ENCODE results near the gene NFKBIL1.
A peak's percentile ranks its signal among the peaks of the same experiment; 100 is the strongest.
"Not testable (repeated sequence)": the region's sequence is repeated elsewhere in the genome, so short reads cannot be mapped to it uniquely, and the experiment has no call there.

Gene NFKBIL1

DNA sequence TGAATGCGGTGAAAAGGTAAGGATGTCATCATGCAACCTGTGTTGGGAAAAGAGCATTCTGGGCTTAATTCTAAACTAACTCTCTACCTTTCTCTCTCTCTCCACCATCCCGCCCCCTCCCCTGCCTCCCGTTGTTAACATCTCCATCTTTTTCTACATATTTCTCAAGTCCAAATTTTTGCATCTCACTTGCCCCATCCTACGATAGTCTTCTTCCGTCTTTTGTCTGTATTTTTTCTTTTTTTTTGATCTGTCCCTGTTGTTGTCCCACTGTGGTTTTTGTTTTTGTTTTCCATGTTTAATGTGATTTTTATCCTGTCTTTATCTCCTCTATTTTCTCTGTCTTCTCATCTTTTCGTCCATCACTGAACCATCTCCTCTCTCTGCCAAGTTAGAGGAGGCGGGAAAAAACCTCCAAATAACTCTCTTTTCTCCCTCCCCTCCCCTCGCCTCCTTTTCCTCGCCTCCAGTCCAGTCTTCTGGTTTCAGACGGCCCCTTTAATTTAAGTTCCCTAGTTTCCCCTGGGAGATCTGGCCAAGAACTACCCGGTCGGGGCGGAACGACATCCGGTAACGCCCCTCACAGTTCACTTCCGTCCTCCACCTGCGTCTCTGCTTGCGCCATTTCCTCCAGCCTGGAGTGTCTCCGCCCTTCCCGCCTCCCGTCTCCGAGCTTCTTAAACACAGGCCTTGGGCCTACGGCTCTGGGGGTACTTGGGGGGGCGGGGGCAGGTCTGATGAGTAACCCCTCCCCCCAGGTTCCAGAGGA, at the start of gene NFKBIL1:
Gene NFKBIL1 (plus strand): TSS at position 651 of the 769 bp plus-strand sequence. CDS start 87 bp downstream, at position 738.
- peak; percentile 85 to 92 for DNase-seq

GRCh38 chr6:31498748-31499147, 48.7 kb upstream of the NFKBIL1 start:
- no peak for DNase-seq

- DNase-seq, result not testable (repeated sequence)
These were observed 47.8 kb upstream of the NFKBIL1 start for GRCh38 chr6:31499648-31500047.

DNA sequence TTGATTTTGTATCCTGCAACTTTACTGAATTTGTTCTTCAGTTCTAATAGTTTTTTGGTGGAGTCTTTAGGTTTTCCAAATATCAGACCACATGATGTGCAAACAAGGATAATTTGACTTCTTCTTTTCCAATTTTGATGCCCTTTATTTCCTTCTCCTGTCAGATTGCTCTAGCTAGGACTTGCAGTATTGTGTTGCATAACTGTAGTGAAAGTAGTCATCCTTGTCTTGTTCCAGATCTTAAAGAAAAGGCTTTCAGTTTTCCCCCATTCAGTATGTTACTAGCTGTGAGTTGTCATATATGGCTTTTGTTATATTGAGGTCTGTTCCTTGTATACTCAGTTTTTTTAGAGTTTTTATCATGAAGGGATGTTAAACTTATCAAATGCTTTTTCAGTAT, 44.8 kb upstream of the NFKBIL1 start:
- no peak for DNase-seq

DNA sequence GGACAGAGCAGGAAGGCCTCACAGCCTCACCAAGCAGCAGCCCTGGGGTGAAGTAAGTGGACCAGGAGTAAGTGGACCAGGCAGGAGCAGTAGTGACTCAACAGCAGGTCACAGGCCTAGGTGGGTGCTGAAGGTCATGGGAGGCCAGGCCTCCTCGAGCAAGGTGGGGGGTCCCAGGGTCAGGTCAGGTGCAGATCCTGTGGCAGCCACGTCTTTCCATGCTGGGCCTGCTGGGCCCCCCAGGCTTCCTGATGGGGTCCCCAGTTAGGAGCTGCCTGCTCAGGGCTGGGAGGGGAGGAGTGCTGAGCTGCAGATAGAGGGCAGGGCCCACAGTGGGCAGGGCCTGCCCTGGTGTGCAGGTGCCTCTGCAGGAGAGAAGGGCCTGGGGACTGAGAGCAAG, 38.4 kb upstream of the NFKBIL1 start:
- not testable (repeated sequence) for DNase-seq

GRCh38 chr6:31510007-31510406, 37.4 kb upstream of the NFKBIL1 start:
- DNase-seq, result no peak

DNA sequence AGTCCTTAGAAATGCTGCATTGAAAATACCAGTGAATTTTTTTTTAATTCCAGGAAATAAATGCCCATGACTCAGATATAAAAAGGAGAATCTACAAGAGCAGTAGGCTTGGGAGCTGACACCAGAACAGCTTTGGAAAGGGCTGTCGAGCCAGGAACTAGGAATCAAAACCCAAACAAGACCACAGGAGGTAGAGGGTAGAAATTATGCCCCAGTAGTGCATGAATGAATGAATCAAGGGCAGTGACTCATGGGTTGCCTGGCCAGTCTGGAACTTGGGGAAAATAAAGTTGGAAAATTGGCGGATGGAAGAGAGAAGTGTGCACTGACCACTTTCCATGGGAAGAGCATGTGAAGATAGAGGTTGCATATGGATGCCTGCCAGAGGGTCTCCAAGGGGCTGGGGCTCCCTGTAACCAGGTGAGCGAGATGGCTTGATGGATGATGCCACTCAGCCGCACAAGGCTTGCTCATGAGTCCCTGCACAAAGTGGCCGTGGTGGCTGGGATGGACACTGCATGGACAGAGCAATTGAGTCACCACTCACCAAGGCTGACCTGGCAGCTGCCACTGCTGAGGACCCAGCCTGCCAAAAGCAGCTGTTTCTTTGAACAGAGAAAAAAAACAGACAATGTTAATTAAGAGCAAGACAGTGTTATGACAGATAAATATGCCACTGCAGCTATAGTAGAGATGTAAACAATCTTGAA, 33.8 kb upstream of the NFKBIL1 start:
- no peak for DNase-seq

- no peak for DNase-seq
These were observed 25.6 kb upstream of the NFKBIL1 start for GRCh38 chr6:31521835-31522234.

GRCh38 chr6:31525553-31525931, 21.9 kb upstream of the NFKBIL1 start:
- DNase-seq, result no peak

DNA sequence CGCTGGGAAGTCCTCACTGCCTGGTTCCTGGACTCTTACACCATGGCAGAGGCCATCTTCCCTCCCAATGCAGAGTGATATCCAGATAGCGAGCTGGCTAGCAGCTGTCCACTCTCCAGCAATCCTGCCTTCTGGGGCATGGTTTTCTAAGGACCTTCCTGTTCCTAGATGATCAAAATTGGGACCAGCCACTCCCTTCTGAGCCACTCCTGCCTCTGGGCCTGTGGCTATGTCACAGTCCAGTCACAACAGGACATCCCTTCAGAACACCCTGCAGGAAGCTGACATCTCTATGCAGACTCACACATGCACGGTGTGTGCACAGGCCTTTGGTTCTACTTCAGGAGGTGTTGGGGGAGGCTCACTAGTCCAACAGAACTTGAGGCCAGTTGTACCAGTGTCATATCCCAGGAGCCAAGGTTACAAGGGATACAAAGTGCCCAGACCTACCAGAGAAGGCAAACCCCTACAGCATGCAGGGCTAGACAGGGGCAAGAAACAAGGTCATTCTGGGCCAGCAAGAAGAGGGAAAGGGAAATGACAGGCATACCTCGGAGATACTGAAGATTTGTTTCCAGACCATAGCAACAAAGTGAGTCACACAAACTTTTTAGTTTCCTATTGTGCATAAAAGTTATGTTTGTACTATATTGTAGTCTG, 21.3 kb upstream of the NFKBIL1 start:
- DNase-seq, result no peak

GRCh38 chr6:31528307-31528777, 19.1 kb upstream of the NFKBIL1 start:
- DNase-seq, result no peak

DNA sequence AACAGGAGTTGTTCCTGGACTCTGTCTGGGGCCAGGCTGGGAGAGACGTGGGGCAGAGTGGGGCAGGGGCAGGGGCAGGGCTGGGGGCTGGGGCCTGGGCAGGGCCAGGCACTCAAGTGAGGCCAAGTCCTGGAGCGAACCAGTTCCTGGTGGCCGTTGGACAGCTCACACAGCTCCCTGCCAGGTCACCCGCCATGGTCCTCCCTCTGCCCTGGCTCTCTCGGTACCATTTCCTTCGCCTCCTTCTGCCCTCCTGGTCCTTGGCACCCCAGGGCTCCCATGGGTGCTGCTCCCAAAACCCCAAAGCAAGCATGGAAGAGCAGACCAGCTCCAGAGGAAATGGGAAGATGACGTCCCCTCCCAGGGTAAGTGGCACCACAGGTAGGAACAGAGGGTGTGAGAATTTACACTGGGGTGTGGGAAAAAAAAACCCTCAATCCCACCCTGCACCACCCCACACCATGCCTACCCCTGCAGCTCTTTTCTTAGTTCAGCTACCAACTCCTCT, 18.5 kb upstream of the NFKBIL1 start, which contains the start of gene MCCD1:
Gene MCCD1 (plus strand): TSS at position 142 of the 508 bp plus-strand sequence. CDS start 53 bp downstream, at position 195.
- no peak for DNase-seq

- DNase-seq, result no peak
These were observed 17.9 kb upstream of the NFKBIL1 start for GRCh38 chr6:31529329-31530150.

DNA sequence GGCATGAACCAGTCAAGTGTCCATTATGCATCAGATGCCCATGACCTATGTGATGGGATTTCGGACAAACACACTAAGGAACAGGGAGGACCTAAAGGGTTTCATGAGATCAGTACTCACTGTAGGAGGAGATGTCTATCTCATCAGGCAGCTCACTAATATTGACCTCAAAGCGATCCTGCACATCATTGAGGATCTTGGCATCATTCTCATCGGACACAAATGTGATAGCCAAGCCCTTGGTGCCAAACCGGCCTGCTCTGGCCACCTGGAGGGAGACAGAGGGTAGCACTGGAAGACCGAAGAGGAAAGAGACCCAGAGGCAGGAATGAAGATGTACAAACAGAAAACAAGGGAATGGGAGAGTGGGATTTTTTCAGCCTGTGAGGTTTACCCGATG, 16.7 kb upstream of the NFKBIL1 start:
- DNase-seq, result no peak

- no peak for DNase-seq
These were observed 16.2 kb upstream of the NFKBIL1 start for GRCh38 chr6:31531162-31531561.

DNA sequence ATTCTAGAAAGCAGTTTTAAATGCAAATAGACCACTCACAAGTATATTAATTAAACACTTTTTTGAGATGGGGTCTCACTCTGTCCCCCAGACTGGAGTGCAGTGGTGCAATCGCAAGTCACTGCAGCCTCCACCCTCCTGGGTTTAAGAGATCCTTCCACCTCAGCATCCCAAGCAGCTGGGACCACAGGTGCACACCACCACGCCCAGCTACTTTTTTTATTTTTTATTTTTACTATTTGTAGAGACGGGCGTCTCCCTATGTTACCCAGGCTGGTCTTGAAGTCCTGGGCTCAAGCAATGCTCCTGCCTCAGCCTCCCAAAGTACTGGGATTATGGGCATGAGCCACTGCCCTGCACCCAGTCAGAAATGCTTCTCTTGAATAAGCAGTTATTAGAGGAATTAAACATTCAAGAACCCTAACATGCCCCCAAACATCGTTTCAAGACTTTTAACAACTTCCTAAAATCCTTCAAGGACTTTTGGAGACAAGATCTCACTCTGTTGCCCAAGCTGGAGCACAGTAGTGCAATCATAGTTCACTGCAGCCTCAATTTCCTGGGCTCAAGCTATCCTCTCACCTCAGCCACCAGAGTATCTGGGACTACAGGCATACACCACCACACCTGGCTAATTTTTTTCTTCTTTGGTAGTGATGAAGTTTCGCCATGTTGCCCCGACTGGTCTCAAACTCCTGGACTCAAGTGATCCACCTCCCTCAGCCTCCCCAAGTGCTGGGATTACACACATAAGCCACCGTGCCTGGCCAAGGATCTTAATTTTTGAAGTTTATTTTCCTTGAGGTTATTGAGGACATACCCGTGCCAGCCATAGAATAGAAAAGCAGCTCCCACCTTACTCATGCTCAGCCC, 15.4 kb upstream of the NFKBIL1 start:
- DNase-seq, result no peak

DNA sequence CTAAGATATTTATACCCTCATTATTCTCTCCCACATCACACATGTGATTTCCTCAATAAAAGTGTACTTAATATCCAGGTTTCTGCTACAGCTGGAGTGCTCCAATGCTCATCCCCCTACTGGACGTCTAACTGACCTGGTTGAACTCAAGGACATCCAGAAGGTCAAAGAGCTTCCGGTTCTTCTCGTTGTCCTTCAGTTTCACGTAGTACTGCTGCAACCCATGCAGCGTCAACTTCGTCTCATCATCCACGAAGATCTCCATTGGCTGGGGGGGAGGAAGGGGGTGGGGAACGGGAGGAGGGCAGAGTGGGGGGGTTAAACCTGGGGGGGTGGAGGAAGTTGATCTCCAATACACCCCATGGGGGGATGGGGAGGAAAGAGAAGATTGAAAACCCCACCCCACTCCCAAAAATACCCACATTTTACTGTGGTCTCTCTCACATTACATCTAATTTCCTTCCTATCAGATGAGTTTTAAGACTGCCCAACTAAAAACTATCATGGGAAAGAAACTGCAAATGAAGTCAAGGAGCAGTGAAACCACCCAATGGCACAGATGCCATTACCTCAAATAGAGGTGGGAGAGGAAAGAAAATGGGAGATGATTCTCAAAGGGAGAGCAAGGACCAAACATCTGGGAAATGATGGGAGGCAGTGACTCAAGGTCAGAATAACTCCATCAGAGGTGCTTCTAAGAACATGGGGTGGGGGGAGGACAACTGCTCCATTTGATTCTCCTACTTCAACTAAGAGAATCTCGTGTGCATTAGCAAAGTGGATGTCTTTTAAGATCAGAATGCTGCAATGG, 14.6 kb upstream of the NFKBIL1 start:
- no peak for DNase-seq

- DNase-seq, result no peak
These were observed 14.0 kb upstream of the NFKBIL1 start for GRCh38 chr6:31533455-31533841.

DNA sequence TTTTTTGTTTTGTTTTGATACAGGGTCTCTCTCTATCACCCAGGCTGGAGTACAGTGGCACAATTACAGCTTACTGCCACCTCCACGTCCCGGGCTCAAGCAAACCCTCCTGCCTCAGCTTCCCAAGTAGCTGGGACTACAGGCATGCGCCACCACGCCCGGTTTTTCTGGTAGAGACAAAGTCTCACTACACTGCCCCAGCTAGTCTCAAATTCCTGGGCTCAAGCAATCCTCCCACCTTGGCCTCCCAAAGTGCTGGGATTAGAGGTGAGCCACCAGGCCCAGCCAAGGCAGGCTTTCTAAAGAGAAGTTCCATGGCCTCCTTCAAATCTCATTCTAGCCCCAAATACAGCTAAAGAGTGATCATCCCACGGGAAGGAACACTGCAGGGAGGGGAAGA, 13.4 kb upstream of the NFKBIL1 start:
- DNase-seq, result no peak

- no peak for DNase-seq
These were observed 12.8 kb upstream of the NFKBIL1 start for GRCh38 chr6:31534521-31535040.
